Hepatocyte (in vitro differentiated cells): ENCODE data around the gene EYS. TPM values are rescaled to one million over a fixed set of nuclear protein-coding genes. Genes with fewer than 3 reads are reported as not detected.
"Not testable (repeated sequence)": the region's sequence is repeated elsewhere in the genome, so short reads cannot be mapped to it uniquely, and the experiment has no call there.

Experiments
- DNase-seq: peaks from one replicate; pipeline ENCODE4 v3.0.0-alpha.2; 2016; ENCODE audit warnings: low spot score
- H2AFZ ChIP-seq: fragments of 200-600 bp; sonication (generic); 2 replicates; pipeline ENCODE4 v1.6.0; 2016; ENCODE audit warnings: antibody characterized with exemption, mild to moderate bottlenecking
- H3K27ac ChIP-seq: fragments of 200-600 bp; sonication (generic); 2 replicates; pipeline ENCODE4 v1.5.1; 2016; ENCODE audit warnings: mild to moderate bottlenecking
- H3K27me3 ChIP-seq: fragments of 200-600 bp; sonication (generic); 2 replicates; pipeline ENCODE4 v1.6.1; 2016
- H3K36me3 ChIP-seq: fragments of 200-600 bp; sonication (generic); replicated peaks from 2 replicates; pipeline ENCODE4 v1.5.1; 2016; ENCODE audit warnings: low read depth; ENCODE audit not compliant: insufficient read depth
- H3K4me1 ChIP-seq: fragments of 200-600 bp; sonication (generic); 2 replicates; pipeline ENCODE4 v1.5.1; 2016; ENCODE audit warnings: mild to moderate bottlenecking, moderate library complexity; ENCODE audit not compliant: insufficient read depth
- H3K4me2 ChIP-seq: fragments of 200-600 bp; sonication (generic); 2 replicates; pipeline ENCODE4 v1.6.0; 2016
- H3K4me3 ChIP-seq: fragments of 200-600 bp; sonication (generic); 2 replicates; pipeline ENCODE4 v1.5.1; 2016; ENCODE audit warnings: mild to moderate bottlenecking
- H3K79me2 ChIP-seq: fragments of 200-600 bp; sonication (generic); 2 replicates; pipeline ENCODE4 v1.6.0; 2017; ENCODE audit warnings: mild to moderate bottlenecking
- H3K9me2 ChIP-seq: fragments of 200-600 bp; sonication (generic); replicated peaks from 2 replicates; pipeline ENCODE4 v1.6.0; 2017; ENCODE audit warnings: mild to moderate bottlenecking; ENCODE audit not compliant: insufficient read depth
- H3K9me3 ChIP-seq: fragments of 200-600 bp; sonication (generic); 2 replicates; pipeline ENCODE4 v1.5.1; 2016; ENCODE audit warnings: low read depth, mild to moderate bottlenecking
- H4K20me1 ChIP-seq: fragments of 200-600 bp; sonication (generic); 2 replicates; pipeline ENCODE4 v1.6.0; 2016; ENCODE audit warnings: mild to moderate bottlenecking; ENCODE audit not compliant: insufficient read depth, poor library complexity, severe bottlenecking
- EZH2 ChIP-seq: fragments of 200-600 bp; sonication (generic); IDR thresholded peaks from 2 replicates; pipeline ENCODE4 v1.6.1; 2016; ENCODE audit warnings: antibody characterized with exemption, mild to moderate bottlenecking, borderline replicate concordance
- EZH2phosphoT487 ChIP-seq: fragments of 200-600 bp; sonication (generic); IDR thresholded peaks from one replicate; pipeline ENCODE4 v1.6.1; 2018; ENCODE audit warnings: antibody characterized with exemption, mild to moderate bottlenecking, low read depth, moderate library complexity; ENCODE audit not compliant: unreplicated experiment, severe bottlenecking
- WGBS: methylation state at CpG from one replicate; pipeline ENCODE4 v1.1.6; 2016; ENCODE audit warnings: low lambda C conversion rate; ENCODE audit errors: missing lambda C conversion rate; 5-methylcytosine and 5-hydroxymethylcytosine counted together
- polyA plus RNA-seq: library from polyadenylated mRNA; unstranded; fragments of >200 nt; fragmentation: Nextera tagmentation; extraction: Ambion mirVana; gene quantifications from 2 replicates; pipeline ENCODE4 v1.2.1, GENCODE V29; 2016
- total RNA-seq: library from RNA; depleted of rRNA; stranded (reverse); fragments of >200 nt; gene quantifications from 2 replicates; pipeline ENCODE4 v1.2.3, GENCODE V29; 2014
- TF ChIP-seq, protein P1 (sequence below): fragments of 200-600 bp; sonication (generic); IDR thresholded peaks from 2 replicates; pipeline ENCODE4 v1.5.1; 2016; ENCODE audit warnings: antibody characterized with exemption, mild to moderate bottlenecking; ENCODE audit not compliant: poor library complexity

Gene EYS
- total and polyA plus RNA-seq, 2 experiments from 2014 or later, result 0.57 to 0.68 TPM

DNA sequence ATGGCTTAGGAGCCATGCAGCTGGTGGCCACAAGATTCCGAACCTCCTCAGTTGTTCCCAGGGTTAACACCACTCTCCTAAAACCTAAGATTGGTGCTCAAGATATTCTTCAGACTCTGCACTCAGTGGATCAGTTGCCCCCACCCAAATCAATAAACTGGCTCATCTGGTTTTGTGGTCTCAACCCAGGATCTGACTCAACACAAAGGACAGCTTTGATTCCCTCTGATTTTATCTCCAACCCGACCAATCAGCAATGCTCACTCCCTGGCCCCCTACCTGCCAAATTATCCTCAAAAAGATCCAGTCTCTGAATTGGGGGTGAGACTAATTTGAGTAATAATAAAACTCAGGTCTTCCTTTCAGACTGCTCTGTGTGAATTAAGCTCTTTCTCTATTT, 137.5 kb downstream of the EYS start:
- Histone ChIP-seq H3K9me2 (no peaks in the 10 kb centered on the region), H3K27me3 (no peaks in the 10 kb centered on the region), H3K4me1 (no peaks in the 10 kb centered on the region), H4K20me1 (no peaks in the 10 kb centered on the region), H3K9me3 (no peaks in the 10 kb centered on the region), H2AFZ (no peak overlapping the region), H3K4me2 (no peak overlapping the region), H3K27ac (no peak overlapping the region), H3K36me3 (no peaks in the 10 kb centered on the region), H3K79me2 (no peaks in the 10 kb centered on the region), H3K4me3 (no peak overlapping the region)
- 64% methylated on average over 2 of the region's 2 CpGs for WGBS
- DNase-seq, result no peak
- TF ChIP-seq EZH2phosphoT487 (no peak), EZH2 (no peak)
- TF ChIP-seq, protein P1, sequence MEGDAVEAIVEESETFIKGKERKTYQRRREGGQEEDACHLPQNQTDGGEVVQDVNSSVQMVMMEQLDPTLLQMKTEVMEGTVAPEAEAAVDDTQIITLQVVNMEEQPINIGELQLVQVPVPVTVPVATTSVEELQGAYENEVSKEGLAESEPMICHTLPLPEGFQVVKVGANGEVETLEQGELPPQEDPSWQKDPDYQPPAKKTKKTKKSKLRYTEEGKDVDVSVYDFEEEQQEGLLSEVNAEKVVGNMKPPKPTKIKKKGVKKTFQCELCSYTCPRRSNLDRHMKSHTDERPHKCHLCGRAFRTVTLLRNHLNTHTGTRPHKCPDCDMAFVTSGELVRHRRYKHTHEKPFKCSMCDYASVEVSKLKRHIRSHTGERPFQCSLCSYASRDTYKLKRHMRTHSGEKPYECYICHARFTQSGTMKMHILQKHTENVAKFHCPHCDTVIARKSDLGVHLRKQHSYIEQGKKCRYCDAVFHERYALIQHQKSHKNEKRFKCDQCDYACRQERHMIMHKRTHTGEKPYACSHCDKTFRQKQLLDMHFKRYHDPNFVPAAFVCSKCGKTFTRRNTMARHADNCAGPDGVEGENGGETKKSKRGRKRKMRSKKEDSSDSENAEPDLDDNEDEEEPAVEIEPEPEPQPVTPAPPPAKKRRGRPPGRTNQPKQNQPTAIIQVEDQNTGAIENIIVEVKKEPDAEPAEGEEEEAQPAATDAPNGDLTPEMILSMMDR, result no peak

DNA sequence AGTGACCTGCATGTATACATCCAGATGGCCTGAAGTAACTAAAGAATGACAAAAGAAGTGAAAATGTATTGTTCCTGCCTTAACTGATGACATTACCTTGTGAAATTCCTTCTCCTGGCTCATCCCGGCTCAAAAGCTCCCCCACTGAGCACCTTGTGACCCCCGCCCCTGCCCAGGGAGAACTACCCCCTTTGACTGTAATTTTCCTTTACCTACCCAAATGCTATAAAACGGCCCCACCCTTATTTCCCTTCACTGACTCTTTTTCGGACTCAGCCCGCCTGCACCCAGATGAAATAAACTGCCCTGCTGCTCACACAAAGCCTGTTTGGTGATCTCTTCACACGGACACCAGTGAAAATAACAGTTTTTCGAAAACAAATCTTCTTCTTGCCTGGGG, 138.0 kb downstream of the EYS start:
- not testable (repeated sequence) for H3K9me3 ChIP-seq, DNase-seq, H2AFZ ChIP-seq, H3K36me3 ChIP-seq, H3K4me1 ChIP-seq, H4K20me1 ChIP-seq, H3K9me2 ChIP-seq, H3K4me2 ChIP-seq, H3K4me3 ChIP-seq, H3K27me3 ChIP-seq, H3K27ac ChIP-seq, H3K79me2 ChIP-seq
- 75% methylated on average over 7 of the region's 7 CpGs for WGBS

DNA sequence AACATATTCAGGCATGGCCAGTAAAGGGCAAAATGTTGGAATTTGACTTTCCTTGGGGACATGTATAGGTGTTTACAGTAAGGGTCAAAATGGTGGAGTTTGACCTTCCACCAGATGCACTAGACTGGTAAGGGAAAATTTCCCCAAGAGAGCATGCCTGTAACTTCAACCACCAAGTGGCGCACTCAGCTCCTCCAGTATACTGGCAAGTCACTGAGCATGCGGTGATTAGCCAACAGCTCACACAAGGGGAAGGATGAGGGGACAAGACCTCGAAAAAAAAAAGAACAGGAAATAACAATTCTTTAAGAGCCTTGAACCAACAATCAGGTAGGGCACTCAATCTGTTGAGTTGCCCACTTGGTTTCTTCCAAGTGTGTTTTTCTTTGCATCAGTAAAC, 140.9 kb downstream of the EYS start:
- Histone ChIP-seq H4K20me1 (no peaks in the 10 kb centered on the region), H2AFZ (no peak overlapping the region), H3K27me3 (no peaks in the 10 kb centered on the region), H3K4me3 (no peak overlapping the region), H3K27ac (no peak overlapping the region), H3K36me3 (no peaks in the 10 kb centered on the region), H3K4me1 (no peaks in the 10 kb centered on the region), H3K4me2 (no peak overlapping the region), H3K9me3 (no peaks in the 10 kb centered on the region), H3K79me2 (no peaks in the 10 kb centered on the region), H3K9me2 (no peaks in the 10 kb centered on the region)
- TF ChIP-seq EZH2phosphoT487, result no peak
- TF ChIP-seq EZH2, result no peak
- DNase-seq, result no peak
- whole genome bisulfite sequencing, result 76% methylated on average over 3 of the region's 3 CpGs

DNA sequence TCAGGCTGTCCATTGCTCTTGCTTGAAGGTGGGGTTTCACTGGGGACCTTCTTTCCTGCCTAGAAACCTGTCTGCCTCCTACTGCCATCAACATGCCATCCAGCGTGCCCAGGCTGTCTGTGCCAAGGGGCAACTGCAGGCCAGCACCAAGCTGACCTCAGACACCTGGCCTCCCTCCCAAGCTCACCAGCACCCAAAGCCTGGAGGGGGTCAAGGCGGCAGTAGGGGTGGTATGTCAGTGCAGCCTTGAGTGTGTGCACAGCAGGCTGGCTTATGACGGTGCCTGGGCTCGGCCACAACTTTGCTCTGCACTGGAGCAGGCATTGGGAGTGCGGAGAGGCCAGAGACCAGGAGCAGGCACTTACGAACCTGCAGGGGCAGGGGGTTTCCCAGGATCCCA, 149.0 kb downstream of the EYS start:
- WGBS, result 93% methylated on average over 6 of the region's 6 CpGs
- Histone ChIP-seq H3K4me2 (no peak overlapping the region), H3K79me2 (no peaks in the 10 kb centered on the region), H2AFZ (no peak overlapping the region), H3K4me3 (no peak overlapping the region), H3K27ac (no peak overlapping the region), H4K20me1 (no peaks in the 10 kb centered on the region), H3K27me3 (no peaks in the 10 kb centered on the region), H3K36me3 (no peaks in the 10 kb centered on the region), H3K9me2 (no peaks in the 10 kb centered on the region), H3K9me3 (no peaks in the 10 kb centered on the region), H3K4me1 (no peaks in the 10 kb centered on the region)
- DNase-seq, result no peak
- TF ChIP-seq EZH2phosphoT487 (no peak), EZH2 (no peak)
- TF ChIP-seq, protein P1, result no peak

DNA sequence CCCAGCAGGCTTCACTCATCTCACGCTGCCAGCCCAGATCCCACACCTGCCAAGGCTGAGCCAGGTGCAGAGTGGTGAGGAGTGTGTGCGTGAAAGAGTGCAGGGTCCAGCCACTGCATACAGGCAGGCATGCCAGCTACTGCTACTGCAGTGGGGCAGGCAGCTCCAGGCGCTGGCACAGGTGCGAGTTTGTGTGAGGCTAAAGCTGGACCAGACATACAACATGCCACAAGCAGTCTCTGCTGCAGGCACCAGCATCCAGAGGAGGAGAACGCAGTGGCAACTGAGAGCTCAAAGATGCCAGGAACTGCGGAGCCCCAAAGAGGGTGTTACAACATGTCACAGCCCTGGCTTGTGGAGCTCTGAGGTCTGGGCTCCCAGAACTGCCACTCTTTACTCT, 149.8 kb downstream of the EYS start:
- H4K20me1 ChIP-seq, result no peaks in the 10 kb centered on the region
- H3K4me3 ChIP-seq, result no peak overlapping the region
- no peak for DNase-seq
- H3K27me3 ChIP-seq, result no peaks in the 10 kb centered on the region
- no peak overlapping the region for H3K4me2 ChIP-seq
- H3K79me2 ChIP-seq, result no peaks in the 10 kb centered on the region
- no peaks in the 10 kb centered on the region for H3K9me3 ChIP-seq
- no peaks in the 10 kb centered on the region for H3K9me2 ChIP-seq
- no peaks in the 10 kb centered on the region for H3K36me3 ChIP-seq
- TF ChIP-seq, protein P1, result no peak
- no peak for TF ChIP-seq EZH2phosphoT487
- TF ChIP-seq EZH2, result no peak
- H3K27ac ChIP-seq, result no peak overlapping the region
- WGBS, result 93% methylated on average over 6 of the region's 6 CpGs
- H2AFZ ChIP-seq, result no peak overlapping the region
- H3K4me1 ChIP-seq, result no peaks in the 10 kb centered on the region
